GM12872 (cell line): ENCODE results near the gene DLGAP3.

ENCODE experiments used
- TF ChIP-seq, protein P1 (sequence below): IDR thresholded peaks from 3 replicates; pipeline ENCODE4 v1.5.1; 2011; ENCODE audit warnings: low read depth, mild to moderate bottlenecking, low read length, moderate library complexity; ENCODE audit not compliant: insufficient read depth

DLGAP3 gene

DNA sequence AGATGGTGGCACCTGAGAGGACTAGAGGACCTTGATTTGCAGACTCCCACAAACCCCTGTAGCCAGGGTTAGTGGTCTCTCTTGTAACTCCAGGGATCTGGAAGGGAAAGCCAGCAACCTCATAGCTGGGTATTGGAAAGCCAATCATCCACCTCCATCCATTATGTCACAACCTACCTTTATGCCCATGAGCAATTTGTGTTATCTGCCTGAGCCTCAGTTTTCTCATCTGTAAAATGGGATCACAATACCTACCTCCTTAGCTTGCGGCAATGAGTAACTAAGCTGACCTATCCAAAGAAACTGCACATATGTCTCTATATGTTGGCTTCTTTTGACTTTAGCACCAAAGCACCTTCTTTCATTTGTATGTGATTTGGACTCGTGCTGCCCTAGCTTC, 14.5 kb downstream of the DLGAP3 start:
- TF ChIP-seq, protein P1, sequence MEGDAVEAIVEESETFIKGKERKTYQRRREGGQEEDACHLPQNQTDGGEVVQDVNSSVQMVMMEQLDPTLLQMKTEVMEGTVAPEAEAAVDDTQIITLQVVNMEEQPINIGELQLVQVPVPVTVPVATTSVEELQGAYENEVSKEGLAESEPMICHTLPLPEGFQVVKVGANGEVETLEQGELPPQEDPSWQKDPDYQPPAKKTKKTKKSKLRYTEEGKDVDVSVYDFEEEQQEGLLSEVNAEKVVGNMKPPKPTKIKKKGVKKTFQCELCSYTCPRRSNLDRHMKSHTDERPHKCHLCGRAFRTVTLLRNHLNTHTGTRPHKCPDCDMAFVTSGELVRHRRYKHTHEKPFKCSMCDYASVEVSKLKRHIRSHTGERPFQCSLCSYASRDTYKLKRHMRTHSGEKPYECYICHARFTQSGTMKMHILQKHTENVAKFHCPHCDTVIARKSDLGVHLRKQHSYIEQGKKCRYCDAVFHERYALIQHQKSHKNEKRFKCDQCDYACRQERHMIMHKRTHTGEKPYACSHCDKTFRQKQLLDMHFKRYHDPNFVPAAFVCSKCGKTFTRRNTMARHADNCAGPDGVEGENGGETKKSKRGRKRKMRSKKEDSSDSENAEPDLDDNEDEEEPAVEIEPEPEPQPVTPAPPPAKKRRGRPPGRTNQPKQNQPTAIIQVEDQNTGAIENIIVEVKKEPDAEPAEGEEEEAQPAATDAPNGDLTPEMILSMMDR = no peak

DNA sequence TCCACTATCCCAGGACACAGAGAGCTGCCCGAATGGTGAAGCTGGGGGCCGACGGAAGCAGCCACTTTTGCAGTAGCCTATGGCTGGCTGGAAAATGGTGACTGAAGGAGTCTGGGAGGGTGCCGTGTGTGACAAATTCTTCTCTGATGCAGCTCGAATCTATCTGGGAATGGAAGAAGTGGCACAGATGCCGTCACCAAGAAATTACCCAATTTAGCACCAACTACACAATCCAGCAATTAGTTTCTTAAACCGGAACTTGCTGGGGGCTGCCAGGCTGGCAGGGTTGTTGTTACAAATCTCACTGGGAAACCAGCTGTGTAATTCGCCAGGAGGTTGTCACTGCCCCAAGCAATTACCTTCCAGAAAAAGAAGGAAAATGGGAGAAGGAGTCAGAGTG, 18.0 kb downstream of the DLGAP3 start:
- TF ChIP-seq, protein P1 = no peak

DNA sequence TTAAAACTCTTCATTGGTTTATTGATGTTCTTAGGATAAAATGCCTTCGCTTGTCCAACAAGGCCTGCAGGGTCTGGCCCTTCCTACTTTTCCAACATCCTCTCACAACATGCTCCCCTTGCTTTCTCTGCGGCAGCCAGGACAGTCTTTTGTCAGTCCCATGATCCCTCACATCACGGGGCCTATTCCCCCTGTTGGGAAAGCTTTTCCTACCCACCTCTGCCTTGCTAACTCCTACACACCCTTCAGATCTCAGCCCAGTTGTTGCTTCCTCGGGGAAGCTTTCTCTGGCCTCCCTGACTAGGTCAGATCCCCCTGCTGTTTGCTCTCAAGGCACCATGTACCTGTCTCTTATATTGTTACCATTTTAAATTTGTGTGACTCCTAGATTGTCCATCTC, 19.0 kb downstream of the DLGAP3 start:
- TF ChIP-seq, protein P1 = no peak

- TF ChIP-seq, protein P1 = no peak
These were observed 21.1 kb downstream of the DLGAP3 start for GRCh38 chr1:34908369-34908768.

DNA sequence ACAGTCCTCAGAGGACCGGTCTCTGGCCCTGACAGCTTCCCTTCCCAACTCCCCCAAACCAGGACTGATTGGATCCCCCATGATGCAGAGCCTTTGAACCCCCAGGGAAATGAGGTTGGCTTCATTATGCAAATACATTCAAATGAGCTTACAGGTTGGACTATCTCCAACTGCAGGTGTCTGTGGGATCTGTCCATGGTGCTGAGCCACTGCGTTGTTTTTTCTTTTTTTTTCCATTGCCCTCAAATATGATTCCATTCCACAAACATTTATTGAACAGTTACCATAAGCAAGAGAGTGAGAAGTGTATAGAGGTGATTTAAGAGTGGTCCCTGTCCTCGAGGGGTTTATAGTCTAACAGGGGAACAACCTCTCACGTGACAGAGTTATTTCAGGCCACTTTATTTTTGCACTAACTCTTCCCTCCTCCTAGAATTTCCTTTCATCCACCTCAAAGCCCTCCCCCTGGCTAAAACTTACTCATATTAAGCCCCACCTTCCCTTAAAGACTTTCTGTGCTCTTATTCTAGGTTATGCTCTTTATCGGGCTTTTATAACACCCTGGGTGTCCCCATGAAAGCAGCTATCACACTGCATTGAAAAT, 21.9 kb downstream of the DLGAP3 start:
- TF ChIP-seq, protein P1 = no peak

DNA sequence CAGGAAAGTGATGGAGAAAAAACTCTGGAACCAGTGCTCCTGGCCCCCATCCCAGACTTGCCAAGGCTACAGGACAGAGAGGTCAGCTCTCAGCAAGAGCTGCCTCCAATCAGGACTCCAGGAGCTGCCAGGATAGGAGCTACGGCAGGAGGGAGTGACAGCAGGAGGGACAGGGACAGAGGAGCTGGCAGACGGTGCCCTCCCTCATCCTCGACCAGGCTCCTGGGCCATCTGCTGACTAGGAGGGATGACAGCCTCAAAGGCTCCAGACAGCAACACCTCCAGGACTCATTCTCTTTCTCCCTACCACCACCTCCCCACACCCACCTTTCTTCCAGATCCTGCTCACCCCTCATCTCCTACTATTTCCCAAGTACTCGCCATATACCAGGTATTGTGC, 22.7 kb downstream of the DLGAP3 start:
- TF ChIP-seq, protein P1 = no peak

DNA sequence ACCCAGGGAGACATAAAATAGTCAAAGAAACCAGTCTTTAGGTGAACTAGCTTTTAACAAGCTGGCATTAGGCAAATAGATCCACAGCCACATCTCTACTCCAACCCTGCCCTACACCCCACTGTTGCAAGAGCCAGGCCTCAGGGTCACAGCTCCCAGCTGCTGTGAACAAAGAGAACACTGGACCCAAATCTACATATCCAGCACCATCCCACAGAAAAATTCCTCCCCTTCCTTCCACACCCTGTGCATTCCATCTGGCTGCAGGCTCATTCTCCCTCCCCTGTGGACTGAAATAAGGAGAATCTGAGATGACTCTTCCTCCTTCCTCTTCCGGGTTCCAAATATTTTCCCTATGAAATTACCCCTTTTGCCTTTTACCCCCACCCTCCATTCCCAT, 23.2 kb downstream of the DLGAP3 start:
- TF ChIP-seq, protein P1 = no peak
